HG02970 (cell line): ENCODE measurements around the gene KCNH3.
"Not testable (repeated sequence)": the region's sequence is repeated elsewhere in the genome, so short reads cannot be mapped to it uniquely, and the experiment has no call there.

ENCODE experiments used
- ATAC-seq: cut with Tn5 transposase; IDR thresholded peaks from one replicate; pipeline ENCODE4 v1.9.1; 2021; ENCODE audit warnings: mild to moderate bottlenecking, moderate library complexity, moderate number of reproducible peaks; ENCODE audit not compliant: unreplicated experiment, low FRiP score

Gene KCNH3

DNA sequence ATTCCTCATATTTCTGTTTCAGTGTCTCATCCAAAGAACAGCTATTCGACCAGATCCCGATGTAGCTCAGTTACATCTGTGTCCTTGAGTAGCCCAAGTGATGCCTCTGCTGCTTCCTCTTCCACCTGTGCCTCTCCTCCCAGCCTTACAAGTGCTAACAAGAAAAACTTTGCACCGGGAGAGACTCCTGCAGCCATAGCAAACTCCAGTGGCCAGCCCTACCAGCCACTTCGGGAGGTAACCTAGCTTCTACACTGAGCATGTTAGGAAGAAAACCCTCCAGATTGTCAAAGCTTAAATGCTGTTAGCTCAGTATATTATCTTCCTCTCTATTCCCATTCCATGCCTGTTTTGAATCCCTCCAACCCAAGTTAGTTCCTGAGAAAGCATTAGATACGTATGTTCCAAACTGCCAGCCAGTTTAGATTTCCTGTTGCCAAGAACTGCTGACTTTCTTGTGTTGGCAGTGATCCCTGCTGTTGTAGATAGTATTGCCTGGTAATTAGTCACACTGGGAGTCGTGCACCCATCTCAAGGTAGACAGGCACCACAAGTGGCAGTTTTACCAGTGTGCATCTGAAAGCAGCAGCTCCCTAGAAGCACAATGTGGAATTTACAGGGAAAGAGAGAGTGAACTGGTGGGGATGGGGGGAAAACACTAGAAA, 14.0 kb upstream of the KCNH3 start:
- no peak for ATAC-seq

DNA sequence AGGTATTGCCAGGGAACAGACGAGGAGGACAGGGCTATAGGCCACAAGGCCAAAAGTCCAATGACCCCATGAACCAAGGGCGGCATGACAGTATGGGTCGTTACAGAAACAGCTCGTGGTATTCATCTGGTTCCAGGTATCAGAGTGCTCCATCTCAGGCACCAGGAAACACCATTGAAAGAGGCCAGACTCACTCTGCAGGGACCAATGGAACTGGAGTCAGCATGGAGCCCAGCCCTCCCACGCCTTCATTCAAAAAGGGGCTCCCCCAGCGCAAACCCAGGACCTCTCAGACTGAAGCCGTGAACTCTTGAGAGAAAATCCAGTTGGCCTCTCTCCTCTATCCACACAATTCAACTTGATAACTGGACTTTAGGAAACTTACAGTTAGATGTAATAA, 12.9 kb upstream of the KCNH3 start:
- no peak for ATAC-seq

DNA sequence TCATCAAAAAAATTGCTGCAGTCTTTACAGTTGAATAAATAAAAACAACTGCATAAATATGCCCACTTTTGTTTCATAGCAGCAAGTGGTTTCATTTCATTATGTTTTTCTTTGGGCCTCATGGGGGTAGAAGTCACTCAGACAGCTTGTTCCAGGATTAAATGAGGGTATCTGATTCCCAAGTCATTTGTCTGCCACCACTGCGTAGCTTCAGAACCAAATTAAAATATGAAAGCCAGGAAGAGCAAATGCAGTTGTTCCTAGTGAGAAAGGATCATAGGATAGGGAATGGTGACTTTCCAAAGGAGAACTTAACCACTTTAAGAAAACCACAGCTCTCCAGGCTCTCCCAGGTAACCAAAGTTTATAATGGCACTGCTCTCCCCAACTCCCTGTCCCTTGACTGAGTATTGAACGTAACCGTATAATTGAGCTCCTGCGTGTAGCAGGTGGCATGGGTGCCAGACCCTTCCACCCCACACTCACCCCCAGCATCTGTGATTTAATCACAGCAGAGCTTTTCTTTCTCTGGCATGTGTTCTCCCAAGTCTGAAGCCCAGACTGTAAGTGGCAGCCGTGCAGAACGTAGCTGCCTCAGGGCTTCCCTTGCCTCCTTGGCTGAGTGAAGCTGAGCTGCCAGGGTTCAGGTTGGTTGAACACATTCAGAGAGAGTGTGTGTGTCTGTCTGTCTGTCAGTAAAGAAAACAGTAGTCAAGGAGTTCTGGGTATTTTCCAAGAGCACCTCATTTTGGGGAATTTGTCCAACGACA, 11.3 kb upstream of the KCNH3 start:
- no peak for ATAC-seq

DNA sequence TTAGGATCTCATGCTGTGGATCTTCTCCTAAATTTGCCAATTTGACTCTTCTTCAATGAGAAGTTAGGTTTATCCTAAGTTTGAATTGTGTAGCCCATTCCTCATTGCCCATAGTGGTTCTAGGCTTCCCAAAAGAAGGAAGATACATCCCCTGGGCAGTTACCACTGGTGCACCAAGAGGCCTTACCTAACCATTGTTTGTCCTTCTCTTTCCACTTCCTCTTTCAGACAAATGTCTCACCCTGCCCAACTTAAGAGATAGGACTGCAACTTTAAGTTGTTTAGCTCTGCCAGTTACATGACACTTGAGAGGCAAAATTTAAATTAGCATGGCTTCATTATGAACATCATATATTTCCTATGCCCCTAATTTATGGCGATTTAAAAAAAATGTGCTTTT, 9.4 kb upstream of the KCNH3 start:
- no peak for ATAC-seq

DNA sequence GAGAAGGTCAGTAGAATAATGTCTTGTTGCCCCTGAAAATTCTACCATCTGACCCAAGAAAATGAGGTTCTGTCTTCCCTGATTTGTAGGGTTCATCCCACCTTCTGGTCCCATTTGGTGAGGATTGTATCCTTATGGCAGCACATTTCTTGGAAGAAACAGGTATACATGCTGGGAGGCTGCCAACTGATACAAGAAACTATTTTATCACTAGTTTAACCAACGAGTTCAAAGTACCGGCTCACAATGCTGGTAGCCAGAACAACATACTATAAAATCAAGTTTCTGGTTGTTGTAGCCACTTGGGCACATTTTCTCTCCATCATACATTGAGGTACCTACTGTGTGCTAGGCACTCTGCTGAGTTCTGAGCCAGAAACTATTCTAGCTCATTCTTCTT, 7.1 kb upstream of the KCNH3 start:
- ATAC-seq, result no peak

DNA sequence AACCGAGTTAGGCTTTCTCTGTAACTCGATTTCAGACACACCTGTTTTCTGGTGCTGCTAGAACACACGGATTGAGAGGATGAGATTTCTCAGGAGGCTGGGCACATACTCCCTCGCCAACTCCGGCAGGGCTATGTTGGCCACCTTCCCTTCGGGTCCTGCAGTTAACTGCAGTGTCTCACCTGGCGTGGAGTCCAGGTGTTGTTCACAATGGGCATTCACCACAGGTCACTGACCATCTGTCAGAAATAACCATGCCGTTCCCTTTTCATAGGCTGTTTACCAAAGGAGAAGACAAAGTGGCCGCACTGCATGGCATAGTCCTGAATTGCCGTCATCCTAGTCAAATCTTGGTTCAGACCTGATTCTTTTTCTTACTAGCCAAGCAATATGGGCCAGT, 5.5 kb upstream of the KCNH3 start:
- no peak for ATAC-seq

DNA sequence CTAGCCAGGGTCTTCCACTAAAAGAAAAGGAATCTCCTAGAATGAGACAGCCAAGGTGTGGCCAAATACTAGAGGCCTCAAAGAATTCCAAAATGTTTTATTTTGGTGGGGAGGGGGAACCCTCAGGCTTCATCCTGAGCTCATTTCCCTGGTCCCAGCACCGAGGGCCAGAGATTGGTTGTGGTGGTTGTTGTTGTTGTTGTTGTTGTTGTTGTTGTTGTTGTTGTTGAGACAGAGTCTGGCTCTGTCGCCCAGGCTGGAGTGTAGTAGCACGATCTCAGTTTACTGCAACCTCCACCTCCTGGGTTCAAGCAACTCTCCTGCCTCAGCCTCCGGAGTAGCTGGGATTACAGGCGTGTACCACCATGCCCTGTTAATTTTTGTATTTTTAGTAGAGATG, 4.7 kb upstream of the KCNH3 start:
- ATAC-seq, result not testable (repeated sequence)

DNA sequence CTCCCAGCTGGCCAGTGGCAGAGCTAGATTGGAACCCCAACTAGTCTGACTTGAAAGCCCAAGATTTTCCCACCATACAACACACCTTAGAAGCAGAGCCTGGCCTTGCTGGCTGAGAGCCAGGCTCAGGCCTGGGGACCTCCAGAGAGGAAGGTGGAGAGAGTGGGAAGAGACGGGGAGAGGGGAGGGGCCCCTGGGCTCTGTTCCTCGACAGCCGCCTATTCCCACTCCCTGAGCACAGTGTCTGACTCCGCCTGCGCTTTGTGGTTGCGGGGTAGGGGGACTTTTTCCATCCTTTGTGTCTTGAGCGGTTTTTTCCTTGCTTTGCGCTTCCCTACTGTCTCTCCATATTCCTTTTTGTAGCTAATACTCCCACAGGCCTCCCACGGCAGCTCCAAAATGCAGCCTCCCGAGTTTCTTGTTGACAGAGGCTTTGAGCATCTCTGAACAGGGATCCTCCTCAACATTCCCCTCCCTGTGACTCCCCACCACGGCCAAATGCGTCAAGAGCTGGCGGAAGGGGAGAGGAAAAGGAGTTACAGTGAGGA, 4.0 kb upstream of the KCNH3 start:
- no peak for ATAC-seq

DNA sequence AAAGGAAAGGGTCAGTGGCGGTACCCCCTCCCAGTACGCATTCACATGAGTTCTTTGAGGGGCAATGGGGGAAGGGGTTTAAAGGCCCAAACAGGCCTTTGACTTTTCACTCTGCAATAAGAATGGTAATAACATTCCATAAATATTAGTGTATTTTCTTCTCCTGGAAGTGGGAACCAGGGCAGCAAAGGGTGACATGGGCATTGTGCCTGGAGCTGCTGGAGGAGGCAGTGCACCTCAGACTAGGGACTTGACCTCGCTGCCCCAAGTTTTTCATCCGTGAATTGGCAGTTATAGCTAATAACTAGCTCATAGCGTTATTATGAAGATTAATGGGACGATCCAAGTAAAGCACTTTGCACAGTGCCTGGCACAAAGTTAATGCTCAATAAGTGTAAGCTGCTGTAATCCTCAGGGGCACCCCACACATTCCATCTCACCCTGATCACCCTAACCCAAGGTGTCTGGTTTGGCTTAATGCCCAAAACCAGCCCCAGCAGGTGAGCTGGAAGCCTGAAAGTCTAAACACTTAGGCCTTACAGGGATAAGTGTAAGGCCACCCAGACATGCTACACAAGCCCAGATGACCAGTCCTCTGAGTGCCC, 2.8 kb upstream of the KCNH3 start:
- no peak for ATAC-seq

DNA sequence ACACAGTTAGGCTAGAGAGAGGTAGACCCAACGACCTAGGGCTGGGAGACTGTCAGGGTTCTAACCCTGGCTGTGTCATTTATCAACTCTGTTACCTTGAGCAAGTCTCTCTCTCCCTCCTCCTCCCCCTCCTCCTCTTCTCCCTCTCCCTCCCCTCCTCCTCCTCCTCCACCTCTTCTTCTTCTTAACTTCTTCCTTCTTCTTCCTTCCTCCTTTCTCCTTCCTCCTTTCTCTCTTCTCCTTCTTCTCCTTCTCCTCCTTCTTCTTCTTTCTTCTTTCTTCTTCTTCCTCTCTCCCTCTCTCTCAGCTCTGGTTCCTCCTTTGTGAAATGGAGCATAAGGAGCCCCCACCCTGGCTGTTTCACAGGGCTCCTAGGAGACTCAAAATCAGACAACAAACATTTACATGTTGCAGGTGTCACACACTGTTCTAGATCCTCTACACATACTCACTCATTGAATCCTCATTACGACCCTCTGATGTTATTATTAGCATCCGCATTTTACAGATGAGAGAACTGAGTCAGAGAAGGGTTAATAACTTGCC, 2.2 kb upstream of the KCNH3 start:
- ATAC-seq, result no peak

DNA sequence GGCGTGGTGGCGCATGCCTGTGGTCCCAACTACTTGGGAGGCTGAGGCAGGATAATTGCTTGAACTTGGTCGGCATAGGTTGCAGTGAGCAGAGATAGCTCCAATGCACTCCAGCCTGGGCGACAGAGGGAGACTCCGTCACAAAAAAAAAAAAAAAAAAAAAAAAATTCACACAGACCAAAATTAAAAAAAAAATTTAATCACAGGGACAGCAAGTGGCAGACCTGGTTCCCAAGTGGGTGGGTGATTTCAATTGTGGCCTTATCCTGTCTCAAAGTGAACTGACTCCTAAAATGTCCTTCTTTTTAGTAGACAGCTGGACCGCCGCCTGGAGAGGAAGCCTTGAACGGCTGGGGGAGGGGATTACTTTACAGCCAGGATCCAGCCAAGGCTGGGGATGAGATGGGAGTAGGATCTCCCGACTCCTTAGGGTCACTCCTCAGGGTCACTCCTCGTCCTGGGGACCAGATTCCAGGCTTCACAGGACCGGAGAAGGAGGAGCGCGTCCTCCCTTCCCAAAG, 1.5 kb upstream of the KCNH3 start:
- ATAC-seq, result no peak

DNA sequence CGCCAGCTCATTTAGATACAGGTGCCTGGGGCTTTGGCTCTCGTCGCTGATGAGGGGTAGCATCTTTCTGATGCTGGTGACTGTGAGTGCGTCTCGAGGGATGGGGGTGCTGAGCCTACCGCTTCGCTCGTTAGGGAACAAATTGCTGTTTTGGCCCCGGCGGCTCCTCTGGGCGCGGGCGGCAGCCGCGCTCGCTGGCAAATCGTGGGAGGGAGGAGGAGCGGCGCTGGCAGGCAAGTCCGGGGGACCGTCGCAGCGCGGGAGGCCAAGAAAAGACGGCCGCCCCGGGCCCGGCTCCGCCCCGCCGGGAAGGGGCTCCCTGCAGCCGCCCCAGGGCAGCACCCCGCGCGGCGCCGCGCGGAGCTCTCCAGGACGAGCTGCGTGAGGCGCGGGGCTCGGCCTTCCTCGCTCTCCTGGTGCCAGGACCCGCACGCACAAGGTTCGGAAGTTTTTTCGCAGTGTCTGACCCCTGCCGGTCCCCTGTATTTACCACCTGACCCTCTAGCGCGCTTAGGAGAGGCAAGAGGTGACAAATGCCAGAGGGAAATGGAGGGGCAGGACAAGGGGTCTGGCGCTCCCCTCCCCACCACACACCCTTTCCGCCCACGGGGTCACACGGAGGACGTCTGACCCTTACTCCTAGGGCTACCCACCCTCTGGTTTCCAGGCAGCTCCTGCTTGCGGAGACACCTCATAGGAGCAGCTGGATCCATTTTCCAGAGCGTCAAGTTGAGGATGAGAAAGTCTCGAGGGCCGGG, 899 bp upstream of the KCNH3 start:
- no peak for ATAC-seq

DNA sequence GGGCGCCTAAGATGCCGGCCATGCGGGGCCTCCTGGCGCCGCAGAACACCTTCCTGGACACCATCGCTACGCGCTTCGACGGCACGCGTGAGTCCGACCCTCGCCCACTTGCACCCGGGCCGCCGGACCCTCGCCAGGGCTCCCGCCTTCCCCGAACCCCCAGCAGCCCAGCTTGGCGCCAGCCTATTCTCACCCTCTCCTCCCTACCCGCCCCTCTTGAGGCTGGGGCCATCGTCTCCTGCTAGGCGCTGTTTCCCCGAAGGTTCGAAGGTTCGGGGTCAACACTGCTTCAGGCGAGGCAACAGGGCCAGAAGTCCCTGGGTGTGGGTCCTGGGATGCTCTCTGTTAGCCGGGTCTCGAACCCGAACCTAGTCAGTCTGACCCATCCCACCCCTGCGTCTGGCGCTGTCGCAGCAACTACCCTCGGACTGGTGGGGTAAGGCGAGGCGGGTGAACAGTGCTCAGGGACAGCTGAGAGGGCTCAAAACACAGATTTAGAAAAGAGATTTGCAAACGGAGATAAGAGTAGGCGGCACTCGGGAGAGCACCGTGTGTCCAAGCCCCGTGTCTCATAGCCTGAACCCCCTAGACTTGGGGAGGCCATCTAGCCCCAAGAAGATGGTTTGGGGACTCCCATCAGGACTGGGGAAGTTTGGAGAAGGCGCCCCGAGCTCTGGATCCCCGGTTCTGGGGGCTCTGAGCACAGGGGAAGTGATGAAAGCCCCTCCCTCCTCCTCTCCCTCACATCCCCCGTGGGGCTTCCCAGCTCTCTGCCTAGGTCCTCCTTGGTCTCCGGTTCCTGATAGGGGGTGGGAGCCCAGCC, 787 bp downstream of the KCNH3 start:
- no peak for ATAC-seq

DNA sequence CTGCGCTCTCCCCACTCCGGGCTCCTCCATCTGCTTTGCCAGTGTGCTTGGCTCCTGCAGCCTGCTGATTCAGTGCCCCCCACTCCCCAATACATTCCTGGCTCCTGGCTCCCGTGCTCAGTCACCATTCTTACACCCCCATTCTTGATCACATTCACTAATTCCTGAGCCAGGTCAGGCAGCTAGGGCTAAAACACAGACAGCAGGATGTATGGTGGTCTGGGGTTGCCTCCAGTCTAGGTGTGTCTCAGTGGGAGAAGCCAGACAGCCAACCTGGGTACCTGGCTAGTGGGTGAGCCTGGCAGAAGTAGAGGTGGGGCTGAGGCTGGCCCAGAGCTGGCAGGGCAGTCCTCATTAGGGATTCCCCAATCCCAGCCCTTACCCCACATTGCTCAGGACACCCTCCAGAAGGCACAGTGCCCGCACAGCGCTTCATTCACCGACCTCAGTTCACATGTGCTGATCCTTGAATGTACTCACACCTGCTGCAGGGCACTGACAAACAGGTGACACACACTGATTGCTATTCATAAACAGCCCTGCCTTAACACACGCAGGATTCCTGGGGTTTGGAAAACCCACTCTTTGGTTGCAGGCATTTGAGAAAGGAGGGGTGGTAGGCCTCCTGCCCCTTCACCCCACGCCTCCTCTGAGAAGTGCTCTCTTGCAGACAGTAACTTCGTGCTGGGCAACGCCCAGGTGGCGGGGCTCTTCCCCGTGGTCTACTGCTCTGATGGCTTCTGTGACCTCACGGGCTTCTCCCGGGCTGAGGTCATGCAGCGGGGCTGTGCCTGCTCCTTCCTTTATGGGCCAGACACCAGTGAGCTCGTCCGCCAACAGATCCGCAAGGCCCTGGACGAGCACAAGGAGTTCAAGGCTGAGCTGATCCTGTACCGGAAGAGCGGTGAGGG, 1.7 kb downstream of the KCNH3 start:
- ATAC-seq, result no peak

DNA sequence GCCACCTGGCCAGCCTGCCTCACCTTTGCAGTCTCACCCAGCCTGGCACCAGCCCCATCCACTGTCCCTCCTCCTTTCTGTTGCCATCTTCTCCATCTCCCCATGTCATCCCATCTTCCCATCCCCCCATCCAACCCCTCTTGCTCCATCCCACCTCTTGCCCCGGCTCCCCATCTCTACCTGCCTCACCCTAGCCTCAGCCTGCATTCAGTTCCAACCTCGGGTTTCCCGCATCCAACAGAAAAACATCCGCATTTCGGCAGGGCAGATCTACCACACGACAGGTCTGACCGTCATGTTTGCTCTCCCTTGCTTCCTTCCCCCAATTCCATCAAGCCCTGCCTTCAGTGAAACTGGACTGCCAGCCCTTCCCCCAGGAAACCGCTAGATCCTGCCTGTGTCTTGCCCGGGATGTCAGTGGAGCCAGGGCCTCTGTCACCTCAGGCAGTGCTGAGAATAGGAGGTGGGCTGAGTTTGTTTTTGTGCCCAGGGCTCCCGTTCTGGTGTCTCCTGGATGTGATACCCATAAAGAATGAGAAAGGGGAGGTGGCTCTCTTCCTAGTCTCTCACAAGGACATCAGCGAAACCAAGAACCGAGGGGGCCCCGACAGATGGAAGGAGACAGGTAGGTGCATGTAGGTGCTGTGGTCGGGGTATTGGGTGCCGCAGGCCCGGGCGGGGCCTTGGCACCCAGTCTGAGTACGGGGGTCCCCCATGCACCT, 2.5 kb downstream of the KCNH3 start:
- ATAC-seq, result no peak

DNA sequence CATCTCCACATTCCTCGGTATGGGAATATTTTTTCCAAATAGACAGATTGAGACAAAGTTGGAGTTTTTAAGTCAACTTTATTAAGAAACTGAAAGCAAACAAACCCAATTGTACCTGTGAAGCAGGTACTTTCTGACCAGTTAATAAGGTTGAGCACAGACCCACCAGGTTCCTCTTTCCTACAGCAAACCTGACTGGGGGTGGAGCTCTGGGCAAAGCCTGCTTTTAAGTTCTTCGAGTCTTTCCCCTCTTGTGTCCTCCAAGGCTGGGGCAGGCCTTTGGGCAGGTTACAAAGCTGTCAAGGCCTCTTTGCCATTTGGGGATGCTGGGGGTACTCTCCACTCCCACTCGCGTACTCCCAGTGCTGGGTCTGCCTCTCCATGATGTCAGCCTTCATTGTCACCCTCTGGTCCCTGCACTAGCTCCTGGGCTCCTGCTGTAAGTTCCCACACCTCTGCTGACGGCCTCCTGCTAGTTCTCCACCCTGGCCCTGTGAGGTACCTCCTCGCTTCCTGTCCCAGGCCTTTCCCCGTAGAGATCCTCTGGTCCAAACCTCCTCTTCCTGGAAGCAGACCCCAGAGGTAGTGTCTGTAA, 3.2 kb downstream of the KCNH3 start:
- no peak for ATAC-seq

DNA sequence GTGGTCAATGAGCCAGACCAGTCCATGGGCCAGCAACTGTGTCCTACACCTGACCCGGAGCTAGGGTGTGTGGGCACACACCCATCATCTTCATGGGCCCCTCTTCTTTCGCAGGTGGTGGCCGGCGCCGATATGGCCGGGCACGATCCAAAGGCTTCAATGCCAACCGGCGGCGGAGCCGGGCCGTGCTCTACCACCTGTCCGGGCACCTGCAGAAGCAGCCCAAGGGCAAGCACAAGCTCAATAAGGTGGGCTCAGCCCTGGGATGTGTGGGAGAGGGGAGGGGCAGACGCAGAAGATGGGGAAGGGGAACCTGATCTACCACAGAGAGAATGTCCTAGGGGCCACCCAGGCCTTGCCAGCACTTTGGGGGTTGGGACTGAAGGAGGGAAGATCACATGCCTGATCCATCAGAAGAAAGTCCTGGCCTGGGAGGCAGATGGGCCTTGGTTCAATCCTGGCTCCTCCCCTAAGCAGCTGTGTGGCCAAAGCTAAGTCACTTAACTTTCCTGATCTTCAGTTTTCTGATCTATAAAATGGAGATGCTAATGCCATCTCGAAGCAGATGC, 3.8 kb downstream of the KCNH3 start:
- no peak for ATAC-seq
